Gastrocnemius medialis (tissue), 4 donors: ENCODE results near the gene CCDC87. TPM values are rescaled to one million over a fixed set of nuclear protein-coding genes. Genes with fewer than 3 reads are reported as not detected.

Experiments
- ATAC-seq, 2 donors: fragments of 150-250 bp; one replicate each; pipeline ENCODE4 v1.9.1; 2016
- DNase-seq, 2 donors: peaks; one replicate each; pipeline ENCODE4 v3.0.0-alpha.2; 2019
- H3K27ac ChIP-seq, 4 donors: fragments of 200-600 bp; sonication (generic); 1 replicate in 1 of 4; 2 replicates in 3 of 4; pipeline ENCODE4 v1.5.1; 2016 to 2018; ENCODE audit warnings: mild to moderate bottlenecking in 2 of 4, moderate library complexity in 1 of 4
- H3K27me3 ChIP-seq, 3 donors: fragments of 200-600 bp; sonication (generic) in 2 of 3; 1 replicate in 1 of 3; 2 replicates in 2 of 3; pipeline versions ENCODE4 v1.5.1 to v1.6.0; 2016 to 2019; ENCODE audit warnings: mild to moderate bottlenecking in 1 of 3, moderate library complexity in 1 of 3
- H3K36me3 ChIP-seq, 2 donors: fragments of 200-600 bp; sonication (generic) in 1 of 2; one replicate each; pipeline ENCODE4 v1.5.1; 2017 to 2018
- H3K4me1 ChIP-seq, 2 donors: fragments of 200-600 bp; sonication (generic) in 1 of 2; one replicate each; pipeline ENCODE4 v1.5.1; 2016 to 2017; ENCODE audit warnings: mild to moderate bottlenecking in 2 of 2
- H3K4me3 ChIP-seq, 4 donors: fragments of 200-600 bp; sonication (generic) in 3 of 4; 1 replicate in 1 of 4; 2 replicates in 3 of 4; pipeline ENCODE4 v1.5.1; 2016 to 2019; ENCODE audit warnings: mild to moderate bottlenecking in 2 of 4
- H3K9me3 ChIP-seq, 3 donors: fragments of 200-600 bp; sonication (generic) in 2 of 3; 1 replicate in 1 of 3; 2 replicates in 2 of 3; pipeline ENCODE4 v1.5.1; 2016 to 2019
- CTCF ChIP-seq, 5 experiments: fragments of 450-650 bp in 3 of 5; fragments of 200-600 bp in 2 of 5; sonication (generic) in 2 of 5; IDR thresholded peaks in 4 of 5; conservative IDR thresholded peaks in 1 of 5; 1 replicate in 4 of 5; 2 replicates in 1 of 5; pipeline ENCODE4 v1.5.1; 2016 to 2019; ENCODE audit warnings: antibody characterized with exemption in 5 of 5, mild to moderate bottlenecking in 3 of 5, moderate library complexity in 3 of 5
- POLR2A ChIP-seq, 2 donors: fragments of 450-650 bp; IDR thresholded peaks; one replicate each; pipeline ENCODE4 v1.6.1; 2017; ENCODE audit warnings: antibody characterized with exemption in 2 of 2, mild to moderate bottlenecking in 2 of 2, moderate library complexity in 2 of 2
- in situ Hi-C, 4 donors: fragments of 200-750 bp; cut with MboI; loops; one replicate each; pipeline versions ENCODE4 v1.15.0 to v1.8.0; 2017; ENCODE audit warnings: low sequenced_read_pairs in 4 of 4
- intact Hi-C: fragments of 100-400 bp; cut with DNase I; formaldehyde crosslinking; loops from one replicate; pipeline ENCODE4 v1.15.1; 2023; ENCODE audit warnings: low total_unique reads
- total RNA-seq, 4 donors: library from RNA; depleted of rRNA; stranded (reverse); fragments of >200 nt; gene quantifications; one replicate each; pipeline versions ENCODE4 v1.1.0 to v1.2.3, GENCODE V29; 2016

The CCDC87 gene
- total RNA-seq, 4 donors from 2014 or later: 0.13 to 0.41 TPM; not detected in 2

- no peak for TF ChIP-seq POLR2A (IDR thresholded peaks at IDR 0.05)
- no peak for TF ChIP-seq CTCF (IDR thresholded peaks at IDR 0.05 in 4 of 5, conservative IDR thresholded peaks at IDR 0.05 in 1 of 5)
- Histone ChIP-seq H3K27me3 (no peaks in the 10 kb centered on the region), H3K36me3 (peaks cover 0 to 21% of the 10 kb centered on the region in 2 donors), H3K4me1 (peaks cover 5 to 12% of the 10 kb centered on the region in 2 donors), H3K9me3 (no peaks in the 10 kb centered on the region), H3K27ac (no peak overlapping the region), H3K4me3 (no peak overlapping the region)
- ATAC-seq (no peak), DNase-seq (no peak)
- in situ Hi-C loops (no loop called here), intact Hi-C loops (no loop called here)
Measured at GRCh38 chr11:66564538-66564937, 28.3 kb downstream of the CCDC87 start.

- no peak for ATAC-seq
- Histone ChIP-seq H3K27me3 (no peaks in the 10 kb centered on the region), H3K36me3 (peaks cover 0 to 21% of the 10 kb centered on the region in 2 donors), H3K4me1 (peaks cover 6 to 19% of the 10 kb centered on the region in 2 donors), H3K4me3 (no peak overlapping the region), H3K9me3 (no peaks in the 10 kb centered on the region), H3K27ac (no peak overlapping the region)
- intact Hi-C loops (no loop called here), in situ Hi-C loops (no loop called here)
- DNase-seq: no peak
- no peak for TF ChIP-seq CTCF (IDR thresholded peaks at IDR 0.05 in 4 of 5, conservative IDR thresholded peaks at IDR 0.05 in 1 of 5)
- TF ChIP-seq POLR2A (IDR thresholded peaks at IDR 0.05): no peak
Measured at GRCh38 chr11:66563832-66564231, 29.0 kb downstream of the CCDC87 start.

GRCh38 chr11:66562907-66563583 is 29.8 kb downstream of the CCDC87 start:
- Histone ChIP-seq H3K4me1 (peaks cover 6 to 21% of the 10 kb centered on the region in 2 donors), H3K27ac (no peak overlapping the region), H3K9me3 (no peaks in the 10 kb centered on the region), H3K27me3 (peaks cover 0 to 2% (median 0%) of the 10 kb centered on the region in 3 donors), H3K4me3 (no peak overlapping the region), H3K36me3 (peaks cover 0 to 21% of the 10 kb centered on the region in 2 donors)
- ATAC-seq (no peak), DNase-seq (no peak)
- TF ChIP-seq POLR2A (IDR thresholded peaks at IDR 0.05) (no peak), CTCF (IDR thresholded peaks at IDR 0.05 in 4 of 5, conservative IDR thresholded peaks at IDR 0.05 in 1 of 5) (no peak)
- intact Hi-C loops: no loop called here
- in situ Hi-C loops: no loop called here

GRCh38 chr11:66562275-66562674 is 30.6 kb downstream of the CCDC87 start:
- no peak overlapping the region for H3K4me3 ChIP-seq
- intact Hi-C loops (no loop called here), in situ Hi-C loops (no loop called here)
- H3K27me3 ChIP-seq: peaks cover 0 to 6% (median 0%) of the 10 kb centered on the region in 3 donors
- no peak overlapping the region for H3K27ac ChIP-seq
- no peaks in the 10 kb centered on the region for H3K9me3 ChIP-seq
- H3K4me1 ChIP-seq: peaks cover 6 to 14% of the 10 kb centered on the region in 2 donors
- H3K36me3 ChIP-seq: peaks cover 0 to 21% of the 10 kb centered on the region in 2 donors
- ATAC-seq (no peak), DNase-seq (no peak)
- no peak for TF ChIP-seq CTCF (IDR thresholded peaks at IDR 0.05 in 4 of 5, conservative IDR thresholded peaks at IDR 0.05 in 1 of 5)
- no peak for TF ChIP-seq POLR2A (IDR thresholded peaks at IDR 0.05)

- ATAC-seq (no peak), DNase-seq (no peak)
- Histone ChIP-seq H3K4me1 (peaks cover 6 to 10% of the 10 kb centered on the region in 2 donors), H3K27me3 (peaks cover 0 to 6% (median 0%) of the 10 kb centered on the region in 3 donors), H3K27ac (no peak overlapping the region), H3K36me3 (peaks cover 0 to 21% of the 10 kb centered on the region in 2 donors), H3K4me3 (no peak overlapping the region), H3K9me3 (no peaks in the 10 kb centered on the region)
- in situ Hi-C loops: no loop called here
- TF ChIP-seq CTCF (IDR thresholded peaks at IDR 0.05 in 4 of 5, conservative IDR thresholded peaks at IDR 0.05 in 1 of 5): no peak
- TF ChIP-seq POLR2A (IDR thresholded peaks at IDR 0.05): no peak
- intact Hi-C loops: no loop called here
Measured at GRCh38 chr11:66561975-66562248, 31.0 kb downstream of the CCDC87 start.
